ENCODE data around the gene ARHGAP18. TPM values are rescaled to one million over a fixed set of nuclear protein-coding genes. Genes with fewer than 3 reads are reported as not detected.

Gene ARHGAP18
- total and polyA plus RNA-seq, 4 experiments from 2014 or later, result 2.3 to 4.6 (median 4.0) TPM

GRCh38 chr6:129634411-129635230 is 75.4 kb downstream of the ARHGAP18 start:
- Mint-ChIP-seq H3K27ac (no peak overlapping the region), H3K27me3 (no peaks in the 10 kb centered on the region)

GRCh38 chr6:129633529-129633928 is 76.4 kb downstream of the ARHGAP18 start:
- POLR2A ChIA-PET (ENCODE audit: partially characterized antibody), result no interaction called here
- Mint-ChIP-seq H3K4me3 (no peak overlapping the region), H3K4me1 (peaks cover 0 to 5% (median under 1%) of the 10 kb centered on the region in 4 donors), H3K27me3 (no peaks in the 10 kb centered on the region), H3K36me3 (peaks cover 5 to 28% of the 10 kb centered on the region in 2 donors), H3K9me3 (no peaks in the 10 kb centered on the region), H3K27ac (no peak overlapping the region)
- intact Hi-C loops (cut with micrococcal nuclease), result no loop called here
- H3K9me3 ChIP-seq (ENCODE audit: control insufficient read depth in 1 of 2, low read length in 2 of 2), result no peaks in the 10 kb centered on the region
- no peak overlapping the region for H3K27ac ChIP-seq (ENCODE audit: low read depth, low read length)
- DNase-seq, result no peak
- H3K27me3 ChIP-seq (ENCODE audit: insufficient read depth, low read length), result no peaks in the 10 kb centered on the region
- H3K4me3 ChIP-seq (ENCODE audit: low read length in 2 of 2), result no peak overlapping the region
- CTCF ChIA-PET (ENCODE audit: partially characterized antibody), result interaction anchor here (0.6 to 1.3 kb wide), 3 partner anchors 12 to 167 kb away, joined by 3 to 5 read pairs (median 3); no protein-coding TSS in a partner anchor
- H3K4me1 ChIP-seq (ENCODE audit: insufficient read depth, low read length), result no peaks in the 10 kb centered on the region
- no peaks in the 10 kb centered on the region for H3K36me3 ChIP-seq (ENCODE audit: insufficient read depth, low read length)

More at GRCh38 chr6:129634411-129635230, 75.4 kb downstream of the ARHGAP18 start:
- H3K27me3 ChIP-seq (ENCODE audit: insufficient read depth, low read length), result no peaks in the 10 kb centered on the region
- Mint-ChIP-seq H3K9me3 (no peaks in the 10 kb centered on the region), H3K36me3 (peaks cover 5 to 27% of the 10 kb centered on the region in 2 donors), H3K4me1 (peaks cover 0 to 5% (median under 1%) of the 10 kb centered on the region in 4 donors), H3K4me3 (no peak overlapping the region)
- H3K9me3 ChIP-seq (ENCODE audit: control insufficient read depth in 1 of 2, low read length in 2 of 2), result no peaks in the 10 kb centered on the region
- no peak for DNase-seq
- CTCF ChIA-PET (ENCODE audit: partially characterized antibody), result no interaction called here
- no peak overlapping the region for H3K27ac ChIP-seq (ENCODE audit: low read depth, low read length)
- H3K4me1 ChIP-seq (ENCODE audit: insufficient read depth, low read length), result no peaks in the 10 kb centered on the region
- intact Hi-C loops (cut with micrococcal nuclease), result no loop called here
- H3K4me3 ChIP-seq (ENCODE audit: low read length in 2 of 2), result no peak overlapping the region
- POLR2A ChIA-PET (ENCODE audit: partially characterized antibody), result no interaction called here
- H3K36me3 ChIP-seq (ENCODE audit: insufficient read depth, low read length), result no peaks in the 10 kb centered on the region

GRCh38 chr6:129632172-129632613 is 77.8 kb downstream of the ARHGAP18 start:
- no peak overlapping the region for H3K4me3 ChIP-seq (ENCODE audit: low read length in 2 of 2)
- ChIA-PET POLR2A (ENCODE audit: partially characterized antibody) (no interaction called here), CTCF (ENCODE audit: partially characterized antibody) (interaction anchor here (0.6 kb wide), 2 partner anchors 9 to 34 kb away, joined by 3 to 4 read pairs; no protein-coding TSS in a partner anchor)
- Mint-ChIP-seq H3K27me3 (no peaks in the 10 kb centered on the region), H3K4me1 (peaks cover 0 to 5% (median under 1%) of the 10 kb centered on the region in 4 donors), H3K36me3 (peaks cover under 1 to 15% of the 10 kb centered on the region in 2 donors), H3K4me3 (no peak overlapping the region), H3K9me3 (no peaks in the 10 kb centered on the region), H3K27ac (no peak overlapping the region)
- no peaks in the 10 kb centered on the region for H3K4me1 ChIP-seq (ENCODE audit: insufficient read depth, low read length)
- no peak for DNase-seq
- no peaks in the 10 kb centered on the region for H3K36me3 ChIP-seq (ENCODE audit: insufficient read depth, low read length)
- no peaks in the 10 kb centered on the region for H3K9me3 ChIP-seq (ENCODE audit: control insufficient read depth in 1 of 2, low read length in 2 of 2)
- H3K27ac ChIP-seq (ENCODE audit: low read depth, low read length), result no peak overlapping the region
- intact Hi-C loops (cut with micrococcal nuclease), result no loop called here
- H3K27me3 ChIP-seq (ENCODE audit: insufficient read depth, low read length), result no peaks in the 10 kb centered on the region

- CTCF ChIA-PET (ENCODE audit: partially characterized antibody), result interaction anchor here (1.0 to 1.5 kb wide), 2 partner anchors 33 to 100 kb away, joined by 3 read pairs; no protein-coding TSS in a partner anchor
Measured at GRCh38 chr6:129631070-129631469, 78.9 kb downstream of the ARHGAP18 start.

GRCh38 chr6:129630596-129630995 is 79.4 kb downstream of the ARHGAP18 start:
- no peaks in the 10 kb centered on the region for H3K36me3 ChIP-seq (ENCODE audit: insufficient read depth, low read length)
- H3K4me3 ChIP-seq (ENCODE audit: low read length in 2 of 2), result no peak overlapping the region
- H3K27ac Mint-ChIP-seq, result no peak overlapping the region
- no peaks in the 10 kb centered on the region for H3K27me3 ChIP-seq (ENCODE audit: insufficient read depth, low read length)
- no peaks in the 10 kb centered on the region for H3K27me3 Mint-ChIP-seq
- peaks cover 0 to 10% of the 10 kb centered on the region in 2 donors for H3K36me3 Mint-ChIP-seq
- no peaks in the 10 kb centered on the region for H3K4me1 ChIP-seq (ENCODE audit: insufficient read depth, low read length)
- DNase-seq, result no peak
- peaks cover 0 to 5% (median under 1%) of the 10 kb centered on the region in 4 donors for H3K4me1 Mint-ChIP-seq
- H3K4me3 Mint-ChIP-seq, result no peak overlapping the region
- H3K27ac ChIP-seq (ENCODE audit: low read depth, low read length), result no peak overlapping the region
- intact Hi-C loops (cut with micrococcal nuclease), result no loop called here
- H3K9me3 ChIP-seq (ENCODE audit: control insufficient read depth in 1 of 2, low read length in 2 of 2), result no peaks in the 10 kb centered on the region
- POLR2A ChIA-PET (ENCODE audit: partially characterized antibody), result no interaction called here
- CTCF ChIA-PET (ENCODE audit: partially characterized antibody), result interaction anchor here (1.0 to 1.5 kb wide), 2 partner anchors 33 to 101 kb away, joined by 3 read pairs; no protein-coding TSS in a partner anchor
- H3K9me3 Mint-ChIP-seq, result no peaks in the 10 kb centered on the region

More at GRCh38 chr6:129631070-129631469, 78.9 kb downstream of the ARHGAP18 start:
- DNase-seq, result no peak
- Histone ChIP-seq H3K4me1 (ENCODE audit: insufficient read depth, low read length) (no peaks in the 10 kb centered on the region), H3K9me3 (ENCODE audit: control insufficient read depth in 1 of 2, low read length in 2 of 2) (no peaks in the 10 kb centered on the region), H3K27me3 (ENCODE audit: insufficient read depth, low read length) (no peaks in the 10 kb centered on the region), H3K4me3 (ENCODE audit: low read length in 2 of 2) (no peak overlapping the region), H3K36me3 (ENCODE audit: insufficient read depth, low read length) (no peaks in the 10 kb centered on the region), H3K27ac (ENCODE audit: low read depth, low read length) (no peak overlapping the region)
- Mint-ChIP-seq H3K4me1 (peaks cover 0 to 5% (median under 1%) of the 10 kb centered on the region in 4 donors), H3K9me3 (no peaks in the 10 kb centered on the region), H3K27me3 (no peaks in the 10 kb centered on the region), H3K36me3 (peaks cover 0 to 13% of the 10 kb centered on the region in 2 donors), H3K4me3 (no peak overlapping the region), H3K27ac (no peak overlapping the region)
- intact Hi-C loops (cut with micrococcal nuclease), result no loop called here
- POLR2A ChIA-PET (ENCODE audit: partially characterized antibody), result no interaction called here

- no peak overlapping the region for H3K27ac ChIP-seq (ENCODE audit: low read depth, low read length)
- POLR2A ChIA-PET (ENCODE audit: partially characterized antibody), result no interaction called here
- no peak for DNase-seq
- H3K4me1 ChIP-seq (ENCODE audit: insufficient read depth, low read length), result no peaks in the 10 kb centered on the region
- Mint-ChIP-seq H3K27ac (peak overlapping the region in 2 of 7 donors; percentile 7 to 14), H3K27me3 (no peaks in the 10 kb centered on the region), H3K4me1 (peaks cover 0 to 5% (median 4%) of the 10 kb centered on the region in 4 donors), H3K4me3 (no peak overlapping the region), H3K9me3 (no peaks in the 10 kb centered on the region), H3K36me3 (peaks cover 0 to 7% of the 10 kb centered on the region in 2 donors)
- no peak overlapping the region for H3K4me3 ChIP-seq (ENCODE audit: low read length in 2 of 2)
- CTCF ChIA-PET (ENCODE audit: partially characterized antibody), result interaction anchor here (1.0 kb wide), 1 partner anchor 102 kb away, joined by 3 read pairs; no protein-coding TSS in a partner anchor
- H3K27me3 ChIP-seq (ENCODE audit: insufficient read depth, low read length), result no peaks in the 10 kb centered on the region
- no peaks in the 10 kb centered on the region for H3K36me3 ChIP-seq (ENCODE audit: insufficient read depth, low read length)
- H3K9me3 ChIP-seq (ENCODE audit: control insufficient read depth in 1 of 2, low read length in 2 of 2), result no peaks in the 10 kb centered on the region
- intact Hi-C loops (cut with micrococcal nuclease), result no loop called here
Measured at GRCh38 chr6:129628101-129628815, 81.7 kb downstream of the ARHGAP18 start.

- Histone ChIP-seq H3K4me3 (ENCODE audit: low read length in 2 of 2) (no peak overlapping the region), H3K9me3 (ENCODE audit: control insufficient read depth in 1 of 2, low read length in 2 of 2) (no peaks in the 10 kb centered on the region), H3K27ac (ENCODE audit: low read depth, low read length) (no peak overlapping the region), H3K36me3 (ENCODE audit: insufficient read depth, low read length) (no peaks in the 10 kb centered on the region), H3K27me3 (ENCODE audit: insufficient read depth, low read length) (no peaks in the 10 kb centered on the region), H3K4me1 (ENCODE audit: insufficient read depth, low read length) (no peaks in the 10 kb centered on the region)
- CTCF ChIA-PET (ENCODE audit: partially characterized antibody), result no interaction called here
- Mint-ChIP-seq H3K4me3 (no peak overlapping the region), H3K27me3 (no peaks in the 10 kb centered on the region), H3K4me1 (peaks cover 0 to 4% (median 2%) of the 10 kb centered on the region in 4 donors), H3K9me3 (no peaks in the 10 kb centered on the region), H3K36me3 (peaks cover 0 to 3% of the 10 kb centered on the region in 2 donors), H3K27ac (no peak overlapping the region)
- intact Hi-C loops (cut with micrococcal nuclease), result no loop called here
- DNase-seq, result no peak
- POLR2A ChIA-PET (ENCODE audit: partially characterized antibody), result no interaction called here
Measured at GRCh38 chr6:129624488-129624887, 85.5 kb downstream of the ARHGAP18 start.

Data from CD4-positive, alpha-beta memory T cell (primary cell).